Measurements from ENCODE around the gene RFX3. TPM values are rescaled to one million over a fixed set of nuclear protein-coding genes. Genes with fewer than 3 reads are reported as not detected.

RFX3 gene
- total RNA-seq, 1 experiment from 2014 or later: 9.9 TPM

DNA sequence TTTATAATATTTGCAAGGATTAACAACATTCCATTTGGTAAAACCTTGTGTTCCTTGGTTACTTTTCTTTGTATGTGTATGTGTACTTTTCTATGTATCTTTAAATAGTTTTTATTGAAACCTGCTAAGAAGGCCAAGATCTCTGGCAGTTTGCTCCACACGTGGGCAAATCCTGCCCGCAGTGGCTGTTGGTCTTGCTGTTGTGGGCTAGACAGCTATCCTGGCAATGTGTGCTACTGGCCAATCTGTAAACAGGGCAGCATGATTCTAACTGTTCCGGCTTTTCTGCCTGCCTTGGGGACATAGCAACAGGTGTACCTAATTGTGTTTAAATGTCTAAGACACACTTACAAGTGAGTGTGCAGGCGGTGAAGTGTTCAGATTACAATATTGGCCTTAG is 286.6 kb downstream of the RFX3 start:
- Histone ChIP-seq H4K5ac (ENCODE audit: insufficient read length, low read depth, low read length) (no peak overlapping the region), H3K79me1 (ENCODE audit: insufficient read depth, low read depth, low read length, poor library complexity, severe bottlenecking) (no peaks in the 10 kb centered on the region), H3K56ac (ENCODE audit: insufficient read length, low read depth, low read length) (no peak overlapping the region), H3T11ph (ENCODE audit: low read length) (no peak overlapping the region), H3K14ac (ENCODE audit: insufficient read depth, low read length) (no peak overlapping the region), H3K9me3 (ENCODE audit: control insufficient read depth, low read depth, low read length) (no peaks in the 10 kb centered on the region), H2BK15ac (ENCODE audit: low read depth, low read length) (no peak overlapping the region), H2AFZ (ENCODE audit: low read length) (no peak overlapping the region), H2BK12ac (ENCODE audit: insufficient read length, low read depth, low read length) (no peak overlapping the region), H3K27ac (ENCODE audit: insufficient read length, low read depth, low read length) (no peak overlapping the region), H3K23me2 (ENCODE audit: insufficient read length, low read depth, low read length, poor library complexity, severe bottlenecking) (no peaks in the 10 kb centered on the region), H2BK20ac (ENCODE audit: low read depth, low read length, poor library complexity, severe bottlenecking) (no peak overlapping the region), H4K20me1 (ENCODE audit: control insufficient read depth, insufficient read depth, insufficient read length) (no peaks in the 10 kb centered on the region), H3K18ac (ENCODE audit: insufficient read length, low read depth, low read length) (no peak overlapping the region), H3K23ac (ENCODE audit: insufficient read length, low read depth, low read length) (no peak overlapping the region), H3K79me2 (ENCODE audit: insufficient read depth, low read length) (no peaks in the 10 kb centered on the region), H3K27me3 (ENCODE audit: insufficient read depth, low read length) (no peaks in the 10 kb centered on the region), H3K4me1 (ENCODE audit: insufficient read depth, low read length) (no peaks in the 10 kb centered on the region), H2BK120ac (ENCODE audit: low read depth, low read length, poor library complexity, severe bottlenecking) (no peak overlapping the region), H3K4ac (ENCODE audit: low read depth, low read length) (no peak overlapping the region), H2AK5ac (ENCODE audit: insufficient read length, low read length) (no peak overlapping the region), H3K9ac (ENCODE audit: extremely low read depth, insufficient read length, low read length) (no peak overlapping the region), H4K8ac (replicated peaks; ENCODE audit: insufficient read length, low read depth, low read length) (peak overlapping the region; percentile 43), H3K4me2 (ENCODE audit: insufficient read depth, insufficient read length, low read length) (no peak overlapping the region), H2BK5ac (ENCODE audit: insufficient read length, low read length) (no peak overlapping the region), H4K91ac (ENCODE audit: insufficient read length, low read depth, low read length) (no peak overlapping the region)
- WGBS (ENCODE audit: extremely low coverage, insufficient read length, low lambda C conversion rate): no CpG with 5 or more reads among the region's 4 CpGs
- no peak for DNase-seq
- Mint-ChIP-seq H3K4me3 (no peak overlapping the region), H3K27me3 (ENCODE audit: low read depth) (no peaks in the 10 kb centered on the region), H3K27ac (no peak overlapping the region), H3K9me3 (no peaks in the 10 kb centered on the region), H3K36me3 (ENCODE audit: insufficient read depth in 1 of 3, low read depth in 3 of 3) (no peaks in the 10 kb centered on the region; a peak in 1 of 7 replicates), H3K4me1 (peaks cover 11 to 12% of the 10 kb centered on the region in 2 experiments)
- TF ChIP-seq, protein P1, sequence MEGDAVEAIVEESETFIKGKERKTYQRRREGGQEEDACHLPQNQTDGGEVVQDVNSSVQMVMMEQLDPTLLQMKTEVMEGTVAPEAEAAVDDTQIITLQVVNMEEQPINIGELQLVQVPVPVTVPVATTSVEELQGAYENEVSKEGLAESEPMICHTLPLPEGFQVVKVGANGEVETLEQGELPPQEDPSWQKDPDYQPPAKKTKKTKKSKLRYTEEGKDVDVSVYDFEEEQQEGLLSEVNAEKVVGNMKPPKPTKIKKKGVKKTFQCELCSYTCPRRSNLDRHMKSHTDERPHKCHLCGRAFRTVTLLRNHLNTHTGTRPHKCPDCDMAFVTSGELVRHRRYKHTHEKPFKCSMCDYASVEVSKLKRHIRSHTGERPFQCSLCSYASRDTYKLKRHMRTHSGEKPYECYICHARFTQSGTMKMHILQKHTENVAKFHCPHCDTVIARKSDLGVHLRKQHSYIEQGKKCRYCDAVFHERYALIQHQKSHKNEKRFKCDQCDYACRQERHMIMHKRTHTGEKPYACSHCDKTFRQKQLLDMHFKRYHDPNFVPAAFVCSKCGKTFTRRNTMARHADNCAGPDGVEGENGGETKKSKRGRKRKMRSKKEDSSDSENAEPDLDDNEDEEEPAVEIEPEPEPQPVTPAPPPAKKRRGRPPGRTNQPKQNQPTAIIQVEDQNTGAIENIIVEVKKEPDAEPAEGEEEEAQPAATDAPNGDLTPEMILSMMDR (conservative IDR thresholded peaks at IDR 0.05): no peak

Data from H9 (cell line).